Suppressor macrophage treated with lipopolysaccharide for 4 hours (primary cell): ENCODE results near the gene TREM2.
A peak's percentile ranks its signal among the peaks of the same experiment; 100 is the strongest.
"Not testable (repeated sequence)": the region's sequence is repeated elsewhere in the genome, so short reads cannot be mapped to it uniquely, and the experiment has no call there.

Source experiments
- DNase-seq: peaks from one replicate; pipeline ENCODE4 v3.0.0-alpha.2; 2020

The TREM2 gene

GRCh38 chr6:41162687-41163418 lies at the start of gene TREM2:
TREM2 (minus strand) TSS chr6:41163116; CDS start chr6:41163082, 34 bp downstream.
- peak; percentile 59 for DNase-seq

GRCh38 chr6:41209547-41210320 lies 46.8 kb upstream of the TREM2 start:
- DNase-seq = no peak

GRCh38 chr6:41208439-41209106 lies 45.7 kb upstream of the TREM2 start:
- DNase-seq = no peak

GRCh38 chr6:41204156-41204555 lies 41.2 kb upstream of the TREM2 start:
- no peak for DNase-seq

GRCh38 chr6:41201764-41202173 lies 38.9 kb upstream of the TREM2 start:
- no peak for DNase-seq

GRCh38 chr6:41200901-41201763 lies 38.2 kb upstream of the TREM2 start, which contains the start of gene TREML2:
TREML2 (minus strand) TSS chr6:41201149; CDS start chr6:41201008, 141 bp downstream.
- no peak for DNase-seq

GRCh38 chr6:41200296-41200900 lies 37.5 kb upstream of the TREM2 start:
- peak; percentile 66 for DNase-seq

GRCh38 chr6:41199552-41200246 lies 36.8 kb upstream of the TREM2 start:
- no peak for DNase-seq

- DNase-seq = no peak
Observed at GRCh38 chr6:41197234-41197633, 34.3 kb upstream of the TREM2 start.

- no peak for DNase-seq
Observed at GRCh38 chr6:41194386-41194785, 31.5 kb upstream of the TREM2 start.

- DNase-seq = no peak
Observed at GRCh38 chr6:41193884-41194283, 31.0 kb upstream of the TREM2 start.

- no peak for DNase-seq
Observed at GRCh38 chr6:41193171-41193734, 30.3 kb upstream of the TREM2 start.

GRCh38 chr6:41191569-41191968 lies 28.7 kb upstream of the TREM2 start:
- peak; percentile 40 for DNase-seq

- no peak for DNase-seq
Observed at GRCh38 chr6:41190791-41191190, 27.9 kb upstream of the TREM2 start.

- no peak for DNase-seq
Observed at GRCh38 chr6:41189967-41190366, 27.1 kb upstream of the TREM2 start.

GRCh38 chr6:41189046-41189445 lies 26.1 kb upstream of the TREM2 start:
- not testable (repeated sequence) for DNase-seq

GRCh38 chr6:41187924-41188886 lies 25.3 kb upstream of the TREM2 start:
- DNase-seq = no peak

- peak; percentile 62 for DNase-seq
Observed at GRCh38 chr6:41186031-41186562, 23.2 kb upstream of the TREM2 start.

GRCh38 chr6:41184761-41185160 lies 21.8 kb upstream of the TREM2 start:
- no peak for DNase-seq
